PFSK-1 (cell line): Measurements from ENCODE around the gene FARS2.

Experiments used
- FOXP2 ChIP-seq: optimal IDR thresholded peaks from 2 replicates; pipeline ENCODE3; 2011; ENCODE audit warnings: borderline replicate concordance, control low read depth, inconsistent platforms; ENCODE audit not compliant: insufficient read depth; ENCODE audit errors: extremely low read length, extremely low read depth
- POLR2AphosphoS5 ChIP-seq: IDR thresholded peaks from 2 replicates; pipeline ENCODE4 v1.6.1; 2012; ENCODE audit warnings: low read depth, mild to moderate bottlenecking, control low read depth, low read length, moderate library complexity
- SIN3A ChIP-seq: IDR thresholded peaks from 2 replicates; pipeline ENCODE4 v1.6.1; 2012; ENCODE audit warnings: mild to moderate bottlenecking, low read length, moderate library complexity, borderline replicate concordance; ENCODE audit not compliant: insufficient read depth
- TAF1 ChIP-seq: IDR thresholded peaks from 2 replicates; pipeline ENCODE4 v1.6.1; 2012; ENCODE audit warnings: low read length, control low read depth, borderline replicate concordance; ENCODE audit not compliant: insufficient read depth
- TF ChIP-seq, protein P1 (sequence below), 2 experiments: IDR thresholded peaks; 2 replicates each; pipeline versions ENCODE4 v1.6.1 to v1.8.0; 2011 to 2012; ENCODE audit warnings: low read depth in 2 of 2, low read length in 2 of 2, control low read depth in 1 of 2, inconsistent platforms in 1 of 2, mild to moderate bottlenecking in 1 of 2, moderate library complexity in 1 of 2; ENCODE audit not compliant: insufficient read depth in 1 of 2

The FARS2 gene

DNA sequence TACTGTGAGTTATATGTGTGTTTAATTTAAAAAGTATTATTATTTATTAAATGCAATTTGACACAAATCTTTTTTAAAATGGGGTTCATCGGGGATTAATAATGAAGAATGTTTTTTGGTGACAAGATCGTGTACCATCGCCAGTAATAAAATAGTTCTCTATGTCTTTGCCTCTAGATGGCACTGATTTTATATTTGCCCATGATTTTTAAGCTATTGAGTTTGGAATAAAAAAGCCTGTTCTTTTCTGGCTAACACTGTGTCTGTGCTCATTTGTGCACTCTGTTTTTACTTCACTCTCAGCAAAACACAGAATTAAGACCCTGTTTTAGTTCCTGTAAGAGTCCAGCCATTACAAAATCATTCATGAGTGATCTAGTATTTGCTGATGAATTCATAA lies 127.0 kb downstream of the FARS2 start:
- no peak for TF ChIP-seq FOXP2
- TF ChIP-seq TAF1 = no peak
- no peak for TF ChIP-seq SIN3A
- no peak for TF ChIP-seq POLR2AphosphoS5
- TF ChIP-seq, protein P1, sequence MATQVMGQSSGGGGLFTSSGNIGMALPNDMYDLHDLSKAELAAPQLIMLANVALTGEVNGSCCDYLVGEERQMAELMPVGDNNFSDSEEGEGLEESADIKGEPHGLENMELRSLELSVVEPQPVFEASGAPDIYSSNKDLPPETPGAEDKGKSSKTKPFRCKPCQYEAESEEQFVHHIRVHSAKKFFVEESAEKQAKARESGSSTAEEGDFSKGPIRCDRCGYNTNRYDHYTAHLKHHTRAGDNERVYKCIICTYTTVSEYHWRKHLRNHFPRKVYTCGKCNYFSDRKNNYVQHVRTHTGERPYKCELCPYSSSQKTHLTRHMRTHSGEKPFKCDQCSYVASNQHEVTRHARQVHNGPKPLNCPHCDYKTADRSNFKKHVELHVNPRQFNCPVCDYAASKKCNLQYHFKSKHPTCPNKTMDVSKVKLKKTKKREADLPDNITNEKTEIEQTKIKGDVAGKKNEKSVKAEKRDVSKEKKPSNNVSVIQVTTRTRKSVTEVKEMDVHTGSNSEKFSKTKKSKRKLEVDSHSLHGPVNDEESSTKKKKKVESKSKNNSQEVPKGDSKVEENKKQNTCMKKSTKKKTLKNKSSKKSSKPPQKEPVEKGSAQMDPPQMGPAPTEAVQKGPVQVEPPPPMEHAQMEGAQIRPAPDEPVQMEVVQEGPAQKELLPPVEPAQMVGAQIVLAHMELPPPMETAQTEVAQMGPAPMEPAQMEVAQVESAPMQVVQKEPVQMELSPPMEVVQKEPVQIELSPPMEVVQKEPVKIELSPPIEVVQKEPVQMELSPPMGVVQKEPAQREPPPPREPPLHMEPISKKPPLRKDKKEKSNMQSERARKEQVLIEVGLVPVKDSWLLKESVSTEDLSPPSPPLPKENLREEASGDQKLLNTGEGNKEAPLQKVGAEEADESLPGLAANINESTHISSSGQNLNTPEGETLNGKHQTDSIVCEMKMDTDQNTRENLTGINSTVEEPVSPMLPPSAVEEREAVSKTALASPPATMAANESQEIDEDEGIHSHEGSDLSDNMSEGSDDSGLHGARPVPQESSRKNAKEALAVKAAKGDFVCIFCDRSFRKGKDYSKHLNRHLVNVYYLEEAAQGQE (IDR thresholded peaks at IDR 0.05; ENCODE audit: insufficient read depth in 1 of 2, low read depth in 2 of 2, low read length in 2 of 2) = no peak

- TF ChIP-seq FOXP2 (no peak), POLR2AphosphoS5 (no peak), TAF1 (no peak), SIN3A (no peak)
- TF ChIP-seq, protein P1 (IDR thresholded peaks at IDR 0.05; ENCODE audit: insufficient read depth in 1 of 2, low read depth in 2 of 2, low read length in 2 of 2) = no peak
Measured at GRCh38 chr6:5389086-5389745, 127.9 kb downstream of the FARS2 start.

- TF ChIP-seq SIN3A = no peak
- TF ChIP-seq POLR2AphosphoS5 = no peak
- no peak for TF ChIP-seq TAF1
- TF ChIP-seq FOXP2 = no peak
- TF ChIP-seq, protein P1 (IDR thresholded peaks at IDR 0.05; ENCODE audit: insufficient read depth in 1 of 2, low read depth in 2 of 2, low read length in 2 of 2) = no peak
Measured at GRCh38 chr6:5390177-5390576, 128.9 kb downstream of the FARS2 start.

DNA sequence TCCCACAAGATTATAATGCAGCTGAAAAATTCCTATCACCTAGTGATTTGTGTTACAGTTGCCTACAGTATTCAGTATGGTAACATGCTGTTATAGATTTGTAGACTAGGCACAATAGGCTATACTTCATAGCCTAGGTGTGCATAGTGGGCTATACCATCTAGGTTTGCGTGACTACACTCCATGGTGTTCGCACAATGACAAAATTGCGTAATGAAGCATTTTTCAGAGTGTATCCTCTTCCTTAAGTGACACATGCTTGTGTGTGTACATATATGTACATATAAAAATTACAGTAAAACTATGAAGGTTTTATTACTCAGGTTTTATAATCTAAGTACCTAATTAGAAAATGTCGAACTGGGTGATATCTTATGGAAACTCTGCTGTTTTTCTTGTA lies 133.0 kb downstream of the FARS2 start:
- TF ChIP-seq POLR2AphosphoS5 (no peak), TAF1 (no peak), SIN3A (no peak), FOXP2 (no peak)
- TF ChIP-seq, protein P1 (IDR thresholded peaks at IDR 0.05; ENCODE audit: insufficient read depth in 1 of 2, low read depth in 2 of 2, low read length in 2 of 2) = no peak

DNA sequence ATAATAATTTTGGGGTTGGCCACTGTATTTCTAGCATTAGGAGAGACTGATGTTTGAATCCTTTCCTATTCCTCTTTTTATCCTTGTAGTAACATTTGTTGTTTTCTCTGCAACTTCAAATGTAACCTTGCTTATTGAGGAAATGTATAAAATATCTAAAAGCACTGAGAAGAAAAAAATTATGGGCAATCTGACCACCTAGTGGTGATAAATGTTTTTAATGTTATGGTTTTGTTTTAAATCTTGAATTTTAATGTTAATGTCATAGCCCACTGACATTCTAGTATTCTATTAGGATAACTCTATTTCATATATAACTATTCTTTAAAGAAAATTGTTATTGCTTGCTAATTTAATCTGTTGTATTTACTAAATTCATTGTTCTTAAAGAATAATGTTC lies 134.4 kb downstream of the FARS2 start:
- TF ChIP-seq SIN3A (no peak), FOXP2 (no peak), POLR2AphosphoS5 (no peak), TAF1 (no peak)
- TF ChIP-seq, protein P1 (IDR thresholded peaks at IDR 0.05; ENCODE audit: insufficient read depth in 1 of 2, low read depth in 2 of 2, low read length in 2 of 2) = no peak
